Measurements from ENCODE around the gene HSPG2.

HSPG2 gene

DNA sequence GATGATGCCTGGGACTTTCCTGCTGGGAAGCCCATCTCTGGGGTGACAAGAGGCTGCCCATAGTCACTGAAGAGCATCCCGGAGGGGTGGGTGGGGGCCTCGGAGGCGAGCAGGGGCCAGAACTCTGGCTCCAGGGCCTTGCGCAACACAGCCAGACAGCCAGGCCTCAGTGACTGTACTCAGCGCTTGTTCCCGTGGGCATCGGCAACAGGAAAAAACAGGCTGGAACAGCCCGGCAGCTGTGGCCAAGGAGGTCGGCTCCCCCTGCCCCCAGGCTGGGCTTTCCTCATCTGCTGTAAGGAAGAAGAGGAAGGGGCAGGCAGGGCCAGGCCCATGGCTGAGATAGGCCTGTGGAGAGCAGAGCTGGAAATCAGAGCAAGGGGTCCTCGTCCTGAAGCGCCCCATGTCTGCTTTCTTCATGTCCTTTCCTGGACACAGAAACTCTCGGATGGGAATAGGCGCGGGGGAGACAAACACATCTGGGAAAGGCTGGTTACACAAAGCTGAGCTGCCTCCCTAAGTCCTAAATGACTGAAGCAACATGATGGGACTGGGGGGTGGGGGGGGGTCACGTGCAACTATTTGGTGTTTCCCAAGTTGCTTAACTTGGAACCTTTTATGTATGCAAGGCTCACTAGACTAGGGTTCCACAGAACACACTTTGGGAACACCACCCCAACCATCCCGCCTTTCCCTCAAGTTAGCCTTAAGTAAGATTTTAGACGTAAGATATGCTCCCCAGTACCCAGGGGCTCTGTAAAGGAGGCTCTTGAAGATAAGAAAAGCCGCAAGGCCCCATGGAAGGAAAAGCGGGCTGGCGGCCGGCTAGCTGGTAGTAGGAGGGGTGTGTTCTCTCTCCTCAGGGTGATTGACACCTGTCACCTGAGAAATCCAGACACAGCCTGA, 30.7 kb downstream of the HSPG2 start:
- no peak for DNase-seq (ENCODE audit: low spot score)
- Mint-ChIP-seq H3K4me3 (no peak overlapping the region), H3K27ac (no peak overlapping the region)

DNA sequence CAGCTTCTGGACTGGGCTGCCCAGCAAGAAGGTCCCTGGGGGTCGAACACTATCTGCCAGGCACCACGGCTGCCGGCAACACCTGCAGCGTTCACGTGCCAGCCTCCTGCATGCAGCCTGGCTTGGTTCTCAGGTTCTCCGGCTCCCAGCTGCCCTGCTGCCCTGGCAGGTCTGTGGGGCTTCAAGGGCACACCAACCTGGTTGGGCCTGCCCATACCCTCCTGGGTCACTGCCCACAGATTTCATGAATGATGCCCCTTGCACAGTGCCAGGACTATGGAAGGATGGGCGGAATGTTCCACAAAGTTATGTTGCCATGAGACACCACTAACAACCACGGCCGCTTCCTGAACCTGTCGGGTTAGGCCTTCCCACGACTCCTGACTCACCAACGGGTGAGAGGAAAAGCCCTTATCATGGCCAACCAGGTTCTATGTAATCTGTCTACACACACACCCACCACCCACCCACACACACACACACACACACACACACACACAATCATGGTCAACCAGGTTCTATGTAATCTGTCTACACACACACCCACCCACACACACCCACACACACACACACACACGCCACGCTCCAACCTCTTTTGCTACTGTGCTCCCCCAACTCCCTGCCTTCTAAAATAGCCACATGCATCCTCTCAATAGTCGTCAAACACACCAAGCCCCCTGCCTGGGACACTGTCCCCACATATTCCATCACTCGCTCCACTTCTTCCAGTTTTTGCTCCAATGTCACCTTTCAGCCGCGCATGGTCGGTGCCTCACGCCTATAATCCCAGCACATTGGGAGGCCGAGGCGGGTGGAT, 32.2 kb downstream of the HSPG2 start:
- Mint-ChIP-seq H3K27me3 (ENCODE audit: low read depth) (no peaks in the 10 kb centered on the region), H3K4me3 (no peak overlapping the region), H3K36me3 (ENCODE audit: low read depth) (no peaks in the 10 kb centered on the region), H3K4me1 (ENCODE audit: low read depth) (peaks cover 4% of the 10 kb centered on the region), H3K9me3 (no peaks in the 10 kb centered on the region), H3K27ac (peak overlapping the region; percentile 5)
- DNase-seq (ENCODE audit: low spot score), result peak; percentile 37

More for the DNA sequence above, 30.7 kb downstream of the HSPG2 start:
- peaks cover 8% of the 10 kb centered on the region for H3K4me1 Mint-ChIP-seq (ENCODE audit: low read depth)
- H3K36me3 Mint-ChIP-seq (ENCODE audit: low read depth), result no peaks in the 10 kb centered on the region
- no peaks in the 10 kb centered on the region for H3K9me3 Mint-ChIP-seq
- no peaks in the 10 kb centered on the region for H3K27me3 Mint-ChIP-seq (ENCODE audit: low read depth)

DNA sequence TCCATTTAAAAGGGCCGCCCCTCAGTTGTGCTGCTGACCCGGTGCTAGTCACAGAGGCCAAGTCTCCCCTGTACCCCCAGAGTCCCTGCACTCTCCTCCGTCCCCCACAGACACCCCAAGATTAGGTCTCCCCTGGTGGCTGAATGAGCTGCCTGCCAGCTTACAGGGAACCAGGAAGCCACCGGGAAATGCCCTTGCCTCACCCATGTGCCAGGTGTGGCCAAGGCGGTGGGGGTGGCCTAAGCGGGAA, 32.7 kb downstream of the HSPG2 start:
- H3K36me3 Mint-ChIP-seq (ENCODE audit: low read depth), result no peaks in the 10 kb centered on the region
- peaks cover 3% of the 10 kb centered on the region for H3K4me1 Mint-ChIP-seq (ENCODE audit: low read depth)
- H3K9me3 Mint-ChIP-seq, result no peaks in the 10 kb centered on the region
- no peak overlapping the region for H3K4me3 Mint-ChIP-seq
- DNase-seq (ENCODE audit: low spot score), result no peak
- H3K27ac Mint-ChIP-seq, result no peak overlapping the region
- no peaks in the 10 kb centered on the region for H3K27me3 Mint-ChIP-seq (ENCODE audit: low read depth)

DNA sequence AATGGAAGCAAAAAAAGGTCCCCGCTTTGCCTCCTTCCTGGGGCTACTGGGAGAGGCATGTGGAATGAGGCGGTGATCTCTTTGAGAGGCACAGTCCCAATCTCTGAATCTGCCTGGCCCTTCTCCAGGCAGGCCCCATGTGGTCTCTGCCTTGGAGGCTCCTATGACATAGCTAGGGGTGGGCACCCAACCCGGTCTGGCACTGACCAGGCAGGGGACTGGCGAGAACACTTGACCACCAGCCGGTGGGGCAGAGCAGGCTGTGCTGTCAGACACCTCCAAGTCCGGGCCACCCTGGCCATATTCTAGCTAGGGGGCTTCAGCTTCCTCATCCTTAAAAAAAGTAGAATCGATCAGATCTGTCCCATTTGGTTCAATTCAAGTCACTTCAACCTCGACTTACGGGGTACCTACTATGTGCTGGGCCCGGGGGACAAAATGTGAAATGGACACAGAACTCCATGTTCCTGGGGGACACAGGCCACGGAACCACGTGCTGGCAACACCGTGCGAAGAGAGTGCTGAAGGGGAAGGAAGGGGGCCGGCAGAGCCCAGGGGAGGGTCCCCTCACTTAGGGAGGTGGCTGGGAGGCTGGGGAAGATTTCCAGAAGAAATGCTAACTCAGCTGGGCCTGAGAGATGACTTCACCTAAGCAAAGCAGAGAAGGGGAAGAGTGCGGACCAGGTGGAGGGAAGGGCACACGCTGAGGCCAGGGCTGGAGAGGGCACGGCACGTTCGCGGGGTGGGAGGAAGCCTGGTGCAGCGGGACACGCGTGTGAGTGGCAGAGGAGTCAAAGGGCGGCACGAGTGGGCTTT, 33.3 kb downstream of the HSPG2 start:
- no peak for DNase-seq (ENCODE audit: low spot score)
- Mint-ChIP-seq H3K27ac (no peak overlapping the region), H3K4me3 (no peak overlapping the region), H3K36me3 (ENCODE audit: low read depth) (no peaks in the 10 kb centered on the region), H3K9me3 (no peaks in the 10 kb centered on the region), H3K4me1 (ENCODE audit: low read depth) (peaks cover 3% of the 10 kb centered on the region), H3K27me3 (ENCODE audit: low read depth) (no peaks in the 10 kb centered on the region)

DNA sequence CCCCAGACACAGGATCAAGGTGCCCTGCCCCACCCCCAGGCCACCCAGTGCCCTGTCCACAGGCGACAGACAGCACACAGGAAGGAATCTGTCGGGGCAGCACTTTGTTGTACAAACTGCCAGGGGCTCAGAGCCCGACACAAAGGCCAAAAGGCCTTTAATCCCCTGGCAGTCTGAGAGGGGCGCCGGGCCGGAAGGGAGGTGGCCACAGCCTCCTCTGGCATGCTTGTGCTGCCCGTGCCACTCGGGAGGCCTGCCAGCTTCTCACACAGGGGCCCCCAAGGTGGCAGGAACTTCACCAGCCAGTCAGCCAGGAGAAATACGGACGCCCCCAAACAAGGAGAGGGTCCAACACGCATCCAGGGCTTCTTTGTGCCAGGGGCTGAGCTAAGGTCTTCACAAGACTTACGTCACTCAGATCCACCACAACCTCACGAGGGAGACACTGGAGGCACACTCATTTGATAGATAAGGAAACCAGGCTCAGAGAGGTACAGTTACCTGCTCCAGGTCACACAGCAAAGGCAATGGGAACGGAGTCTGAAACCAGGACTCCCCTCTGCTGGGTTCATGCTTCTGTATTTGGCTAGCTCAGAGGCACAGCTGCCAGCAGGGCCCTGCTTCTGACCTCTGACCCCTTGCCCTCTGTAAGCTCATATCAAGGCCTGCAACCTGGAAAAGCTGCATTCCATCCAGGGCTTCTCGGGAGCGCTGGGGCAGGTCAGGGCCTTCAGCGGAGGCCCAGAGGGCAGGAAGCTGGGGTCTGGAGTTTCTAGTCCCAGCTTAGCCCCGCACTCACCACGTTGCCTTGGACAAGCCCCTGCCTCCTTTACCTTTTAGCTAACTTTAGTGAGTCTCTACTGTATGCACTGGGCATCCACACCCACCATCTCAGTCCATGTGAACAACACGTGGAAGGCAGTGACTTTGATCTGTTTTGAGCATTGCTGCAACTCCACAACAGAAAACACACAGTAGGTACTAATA, 34.8 kb downstream of the HSPG2 start:
- DNase-seq (ENCODE audit: low spot score), result no peak
- H3K36me3 Mint-ChIP-seq (ENCODE audit: low read depth), result no peaks in the 10 kb centered on the region
- H3K4me1 Mint-ChIP-seq (ENCODE audit: low read depth), result peaks cover 3% of the 10 kb centered on the region
- no peaks in the 10 kb centered on the region for H3K27me3 Mint-ChIP-seq (ENCODE audit: low read depth)
- no peaks in the 10 kb centered on the region for H3K9me3 Mint-ChIP-seq
- H3K27ac Mint-ChIP-seq, result no peak overlapping the region
- no peak overlapping the region for H3K4me3 Mint-ChIP-seq

DNA sequence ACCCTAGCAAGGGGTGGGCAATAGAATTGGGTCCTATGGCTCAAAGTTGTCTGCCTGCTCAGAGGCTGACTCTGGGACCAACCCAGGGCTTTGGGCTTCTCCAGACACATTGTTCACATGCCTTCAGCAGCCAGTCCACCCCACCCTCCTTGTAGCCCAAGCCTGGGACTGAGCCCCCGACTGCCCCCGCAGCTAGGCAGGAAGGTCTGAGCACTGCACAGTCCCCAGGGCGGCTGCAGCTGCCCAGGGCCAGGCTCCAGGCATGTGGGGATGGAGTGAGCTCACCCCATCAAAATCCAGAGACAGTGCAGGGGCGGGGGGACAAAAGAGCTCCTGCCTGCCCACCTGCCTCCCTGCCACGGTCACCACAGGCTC, 35.6 kb downstream of the HSPG2 start:
- no peaks in the 10 kb centered on the region for H3K27me3 Mint-ChIP-seq (ENCODE audit: low read depth)
- no peaks in the 10 kb centered on the region for H3K9me3 Mint-ChIP-seq
- DNase-seq (ENCODE audit: low spot score), result no peak
- H3K27ac Mint-ChIP-seq, result no peak overlapping the region
- no peaks in the 10 kb centered on the region for H3K36me3 Mint-ChIP-seq (ENCODE audit: low read depth)
- H3K4me1 Mint-ChIP-seq (ENCODE audit: low read depth), result peaks cover 3% of the 10 kb centered on the region
- H3K4me3 Mint-ChIP-seq, result no peak overlapping the region

DNA sequence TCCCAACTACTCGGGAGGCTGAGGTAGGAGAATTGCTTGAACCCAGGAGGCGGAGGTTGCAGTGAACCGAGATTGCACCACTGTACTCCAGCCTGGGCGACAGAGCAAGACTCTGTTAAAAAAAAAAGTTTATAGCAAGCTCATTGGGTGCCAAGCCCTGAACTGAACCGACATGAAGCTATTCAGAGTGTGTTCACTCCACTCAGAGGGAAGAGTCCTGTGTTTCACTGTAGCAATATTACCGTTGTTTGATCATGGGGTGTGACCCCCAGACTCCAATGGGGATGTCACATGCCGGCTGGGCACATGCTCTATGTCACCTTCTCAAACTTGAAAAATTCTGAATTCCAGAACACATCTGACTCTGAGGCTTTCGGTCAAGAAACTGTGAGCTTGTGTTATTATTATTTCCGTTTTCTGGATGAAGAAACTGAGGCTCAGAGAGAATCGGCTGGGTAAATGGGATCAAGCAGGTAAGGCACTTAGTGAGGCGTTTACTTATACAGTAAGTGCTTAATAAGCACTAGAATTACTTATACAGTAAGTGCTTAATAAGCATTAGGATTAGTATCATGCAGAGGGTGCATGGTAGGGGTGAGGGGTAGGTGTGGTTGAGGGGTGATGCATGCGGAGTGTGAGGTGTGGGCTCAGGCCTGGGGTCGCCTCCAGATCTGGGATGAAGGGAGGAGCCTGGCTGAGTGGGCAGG, 36.2 kb downstream of the HSPG2 start:
- Mint-ChIP-seq H3K27me3 (ENCODE audit: low read depth) (no peaks in the 10 kb centered on the region), H3K36me3 (ENCODE audit: low read depth) (no peaks in the 10 kb centered on the region), H3K27ac (no peak overlapping the region), H3K4me3 (no peak overlapping the region), H3K9me3 (no peaks in the 10 kb centered on the region), H3K4me1 (ENCODE audit: low read depth) (peaks cover 3% of the 10 kb centered on the region)
- no peak for DNase-seq (ENCODE audit: low spot score)

DNA sequence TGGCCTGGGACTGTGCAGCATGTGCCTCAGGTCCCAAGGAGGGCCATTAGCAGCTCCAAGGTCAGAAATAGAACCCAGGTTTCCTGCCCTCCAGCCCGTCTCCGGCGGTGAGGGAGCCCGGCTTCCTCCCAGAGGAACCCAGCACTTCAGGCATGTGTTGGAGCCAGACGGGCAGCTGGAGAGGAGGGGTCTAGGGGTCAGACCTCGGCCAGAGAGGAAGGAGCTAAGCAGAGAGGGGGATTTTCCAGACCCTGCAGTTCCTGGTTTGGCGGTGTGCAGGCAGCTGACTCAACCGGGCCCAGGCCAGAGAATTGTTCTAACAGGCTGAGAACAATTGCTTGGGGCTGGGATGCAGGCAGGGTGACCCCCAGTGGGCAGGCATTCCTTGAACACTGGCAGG, 37.1 kb downstream of the HSPG2 start:
- H3K9me3 Mint-ChIP-seq, result no peaks in the 10 kb centered on the region
- H3K4me1 Mint-ChIP-seq (ENCODE audit: low read depth), result no peaks in the 10 kb centered on the region
- no peak overlapping the region for H3K27ac Mint-ChIP-seq
- no peak overlapping the region for H3K4me3 Mint-ChIP-seq
- DNase-seq (ENCODE audit: low spot score), result no peak
- no peaks in the 10 kb centered on the region for H3K27me3 Mint-ChIP-seq (ENCODE audit: low read depth)
- no peaks in the 10 kb centered on the region for H3K36me3 Mint-ChIP-seq (ENCODE audit: low read depth)

DNA sequence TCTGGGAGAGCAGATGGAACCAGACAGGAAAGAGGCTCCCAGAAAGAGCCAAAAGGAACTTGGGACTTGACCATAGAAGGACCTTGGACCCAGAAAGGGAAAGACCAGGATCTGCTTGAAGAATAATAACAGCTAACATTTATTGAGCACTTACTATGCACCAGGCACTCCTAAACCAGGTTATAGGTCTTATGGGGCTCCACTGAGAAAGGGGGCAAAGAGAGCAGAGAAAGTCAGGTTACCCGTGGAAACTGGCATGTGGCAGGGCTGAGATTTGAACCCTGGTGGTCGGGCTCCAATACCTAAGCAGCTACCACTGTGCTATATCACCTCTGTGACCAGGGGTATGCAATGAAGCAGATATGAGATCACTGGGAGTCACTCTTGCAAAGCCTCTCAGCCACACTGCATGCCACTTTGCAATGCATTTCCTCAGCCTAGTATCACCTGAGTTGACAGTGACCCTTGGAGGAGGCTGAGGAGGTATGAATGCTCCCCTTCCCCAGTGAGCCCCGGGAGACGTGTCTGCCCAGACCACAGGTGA, 37.8 kb downstream of the HSPG2 start:
- no peak for DNase-seq (ENCODE audit: low spot score)
- no peak overlapping the region for H3K4me3 Mint-ChIP-seq
- no peak overlapping the region for H3K27ac Mint-ChIP-seq
- no peaks in the 10 kb centered on the region for H3K9me3 Mint-ChIP-seq
- H3K36me3 Mint-ChIP-seq (ENCODE audit: low read depth), result no peaks in the 10 kb centered on the region
- no peaks in the 10 kb centered on the region for H3K27me3 Mint-ChIP-seq (ENCODE audit: low read depth)
- no peaks in the 10 kb centered on the region for H3K4me1 Mint-ChIP-seq (ENCODE audit: low read depth)

DNA sequence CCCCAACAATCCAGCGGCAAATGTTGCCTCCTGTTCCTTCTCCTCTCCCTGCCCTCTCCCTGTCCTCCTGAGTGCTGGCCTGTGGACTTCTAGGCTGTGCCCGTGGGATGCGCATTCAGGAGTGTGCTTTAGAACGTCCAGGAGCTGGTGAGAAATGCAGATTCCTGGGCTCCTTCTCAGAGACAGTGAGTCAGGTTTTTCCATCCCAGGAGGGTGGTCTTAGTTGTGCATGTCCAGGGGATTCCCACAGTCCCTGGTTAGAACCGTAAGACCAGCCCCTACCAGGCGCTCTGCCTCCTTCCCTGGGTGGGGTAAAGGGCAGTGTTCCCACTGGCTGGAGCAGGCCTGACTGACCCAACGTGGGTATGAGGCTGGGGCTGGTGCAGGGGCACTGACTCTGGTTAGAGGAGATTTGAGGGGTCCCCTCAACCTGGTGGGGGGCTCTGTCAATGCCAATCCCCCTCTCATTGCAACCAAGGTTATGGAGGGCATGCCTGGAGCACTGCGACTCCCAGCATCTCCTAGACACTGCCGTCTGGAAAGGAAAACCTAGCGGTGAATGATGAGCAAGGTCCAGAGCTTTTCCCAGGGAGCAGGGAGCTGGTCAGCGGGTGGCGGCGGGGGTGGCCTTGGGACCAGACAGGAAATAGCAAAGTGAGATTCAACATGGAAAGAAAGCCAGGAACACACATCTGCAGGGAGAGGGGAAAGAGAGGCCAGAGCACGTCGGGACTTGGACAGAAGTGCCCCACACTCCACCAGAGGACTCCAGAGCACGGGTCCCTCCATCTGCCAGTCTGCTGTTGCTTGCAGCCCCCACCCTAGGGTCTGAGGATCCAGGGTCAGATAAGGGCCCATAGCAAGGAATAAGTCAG, 38.5 kb downstream of the HSPG2 start:
- H3K27me3 Mint-ChIP-seq (ENCODE audit: low read depth), result no peaks in the 10 kb centered on the region
- H3K4me3 Mint-ChIP-seq, result no peak overlapping the region
- no peak overlapping the region for H3K27ac Mint-ChIP-seq
- no peaks in the 10 kb centered on the region for H3K9me3 Mint-ChIP-seq
- H3K36me3 Mint-ChIP-seq (ENCODE audit: low read depth), result no peaks in the 10 kb centered on the region
- no peak for DNase-seq (ENCODE audit: low spot score)
- H3K4me1 Mint-ChIP-seq (ENCODE audit: low read depth), result no peaks in the 10 kb centered on the region

DNA sequence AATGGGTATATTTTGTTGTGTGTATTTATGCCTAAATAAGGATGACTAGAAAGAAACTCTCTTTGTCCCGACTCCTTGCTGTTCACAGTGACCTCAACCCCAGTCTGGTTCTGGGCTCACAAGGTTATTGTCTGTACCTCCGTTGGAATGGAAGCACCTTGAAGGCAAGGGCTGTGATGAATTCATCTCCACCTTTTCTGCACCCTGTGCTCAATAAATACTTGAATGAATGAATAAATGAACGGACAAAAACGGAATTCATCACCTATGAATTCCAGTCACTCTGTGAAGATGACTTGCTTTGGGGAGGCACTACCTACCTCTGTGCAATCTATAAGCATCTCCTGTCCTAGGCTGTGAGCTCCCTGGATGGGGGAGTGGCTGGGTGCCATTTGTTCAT, 39.3 kb downstream of the HSPG2 start:
- H3K27ac Mint-ChIP-seq, result no peak overlapping the region

More for the DNA sequence above, 39.3 kb downstream of the HSPG2 start:
- H3K36me3 Mint-ChIP-seq (ENCODE audit: low read depth), result no peaks in the 10 kb centered on the region
- DNase-seq (ENCODE audit: low spot score), result no peak
- H3K27me3 Mint-ChIP-seq (ENCODE audit: low read depth), result no peaks in the 10 kb centered on the region
- no peak overlapping the region for H3K4me3 Mint-ChIP-seq
- no peaks in the 10 kb centered on the region for H3K4me1 Mint-ChIP-seq (ENCODE audit: low read depth)
- H3K9me3 Mint-ChIP-seq, result no peaks in the 10 kb centered on the region
